ENCODE data around the gene PSPN.
"Not testable (repeated sequence)": the region's sequence is repeated elsewhere in the genome, so short reads cannot be mapped to it uniquely, and the experiment has no call there.

PSPN gene

GRCh38 chr19:6373813-6374108 is 2.0 kb downstream of the PSPN start:
- no peak for DNase-seq (ENCODE audit: low read depth in 4 of 4, low spot score in 1 of 4)

- peak; percentile 99 to 100 (median 100) for DNase-seq (ENCODE audit: low read depth in 4 of 4, low spot score in 1 of 4)
These were observed 2.5 kb downstream of the PSPN start for GRCh38 chr19:6373096-6373812.

GRCh38 chr19:6372594-6373095 is 3.1 kb downstream of the PSPN start, which contains the start of gene ALKBH7:
Gene ALKBH7 (plus strand): TSS chr19:6372794. CDS start chr19:6372821, 27 bp downstream.
- peak; percentile 85 to 96 (median 92) for DNase-seq (ENCODE audit: low read depth in 4 of 4, low spot score in 1 of 4)

GRCh38 chr19:6364353-6364752 is 11.4 kb downstream of the PSPN start:
- DNase-seq (ENCODE audit: low read depth in 4 of 4, low spot score in 1 of 4): no peak

GRCh38 chr19:6362351-6362801 is 13.4 kb downstream of the PSPN start:
- peak in 1 of 4 experiments; percentile 13 for DNase-seq (ENCODE audit: low read depth in 4 of 4, low spot score in 1 of 4)

GRCh38 chr19:6362027-6362350 is 13.7 kb downstream of the PSPN start:
- no peak for DNase-seq (ENCODE audit: low read depth in 4 of 4, low spot score in 1 of 4)

GRCh38 chr19:6360857-6361216 is 14.9 kb downstream of the PSPN start:
- DNase-seq (ENCODE audit: low read depth in 4 of 4, low spot score in 1 of 4): not testable (repeated sequence)

GRCh38 chr19:6360445-6360844 is 15.3 kb downstream of the PSPN start:
- DNase-seq (ENCODE audit: low read depth in 4 of 4, low spot score in 1 of 4): not testable (repeated sequence)

- no peak for DNase-seq (ENCODE audit: low read depth in 4 of 4, low spot score in 1 of 4)
These were observed 16.0 kb downstream of the PSPN start for GRCh38 chr19:6359568-6360341.

GRCh38 chr19:6358003-6358402 is 17.7 kb downstream of the PSPN start:
- DNase-seq (ENCODE audit: low read depth in 4 of 4, low spot score in 1 of 4): no peak

GRCh38 chr19:6357174-6357573 is 18.6 kb downstream of the PSPN start:
- no peak for DNase-seq (ENCODE audit: low read depth in 4 of 4, low spot score in 1 of 4)

GRCh38 chr19:6355321-6356040 is 20.3 kb downstream of the PSPN start:
- not testable (repeated sequence) for DNase-seq (ENCODE audit: low read depth in 4 of 4, low spot score in 1 of 4)

GRCh38 chr19:6354098-6354674 is 21.5 kb downstream of the PSPN start:
- DNase-seq (ENCODE audit: low read depth in 4 of 4, low spot score in 1 of 4): no peak

GRCh38 chr19:6352381-6353165 is 23.2 kb downstream of the PSPN start:
- DNase-seq (ENCODE audit: low read depth in 4 of 4, low spot score in 1 of 4): no peak

- no peak for DNase-seq (ENCODE audit: low read depth in 4 of 4, low spot score in 1 of 4)
These were observed 25.0 kb downstream of the PSPN start for GRCh38 chr19:6350688-6351087.

GRCh38 chr19:6349271-6349670 is 26.5 kb downstream of the PSPN start:
- DNase-seq (ENCODE audit: low read depth in 4 of 4, low spot score in 1 of 4): not testable (repeated sequence)

- no peak for DNase-seq (ENCODE audit: low read depth in 4 of 4, low spot score in 1 of 4)
These were observed 32.3 kb downstream of the PSPN start for GRCh38 chr19:6343462-6343861.

- no peak for DNase-seq (ENCODE audit: low read depth in 4 of 4, low spot score in 1 of 4)
These were observed 35.1 kb downstream of the PSPN start for GRCh38 chr19:6340493-6341201.

GRCh38 chr19:6334490-6335285 is 41.0 kb downstream of the PSPN start:
- no peak for DNase-seq (ENCODE audit: low read depth in 4 of 4, low spot score in 1 of 4)

Measured in stimulated activated CD4-positive, alpha-beta T cell treated with anti-CD3 and anti-CD28 coated beads, Interleukin-1b, Interleukin-23, amount 100 ng/mL, for 24 hours (primary cell).